Measurements from ENCODE around the gene CARM1. TPM values are rescaled to one million over a fixed set of nuclear protein-coding genes. Genes with fewer than 3 reads are reported as not detected.

CARM1 gene
- total RNA-seq, 1 donor from 2014 or later = 86.0 TPM

GRCh38 chr19:10968527-10969135 is 97.3 kb downstream of the CARM1 start:
- no peak overlapping the region for H3K4me3 Mint-ChIP-seq (ENCODE audit: low read depth)

GRCh38 chr19:10971107-10971726 is 99.9 kb downstream of the CARM1 start:
- no peak for DNase-seq (ENCODE audit: low spot score, unreplicated experiment)

More at GRCh38 chr19:10968527-10969135, 97.3 kb downstream of the CARM1 start:
- no peaks in the 10 kb centered on the region for H3K27me3 Mint-ChIP-seq
- peaks cover 10% of the 10 kb centered on the region for H3K36me3 Mint-ChIP-seq (ENCODE audit: insufficient read depth)
- no peak for TF ChIP-seq CTCF (IDR thresholded peaks at IDR 0.05; ENCODE audit: unreplicated experiment)
- peaks cover 29% of the 10 kb centered on the region for H3K4me1 Mint-ChIP-seq (ENCODE audit: low read depth)
- peak overlapping the region; percentile 73 for H3K27ac Mint-ChIP-seq
- H3K9me3 Mint-ChIP-seq (ENCODE audit: low read depth) = no peaks in the 10 kb centered on the region
- no peak for DNase-seq (ENCODE audit: low spot score, unreplicated experiment)

More at GRCh38 chr19:10971107-10971726, 99.9 kb downstream of the CARM1 start:
- Mint-ChIP-seq H3K4me3 (ENCODE audit: low read depth) (no peak overlapping the region), H3K27ac (peak overlapping the region; percentile 49), H3K36me3 (ENCODE audit: insufficient read depth) (peaks cover 13% of the 10 kb centered on the region), H3K27me3 (no peaks in the 10 kb centered on the region), H3K9me3 (ENCODE audit: low read depth) (no peaks in the 10 kb centered on the region), H3K4me1 (ENCODE audit: low read depth) (peaks cover 28% of the 10 kb centered on the region)
- TF ChIP-seq CTCF (IDR thresholded peaks at IDR 0.05; ENCODE audit: unreplicated experiment) = no peak

Small RNA genes within 50 kb of the gene (microRNA-seq; reads per million reads assigned to microRNA genes)
- 1.8 reads per million for gene MIR6793 (ENCODE audit: borderline number of aligned reads, unreplicated experiment)

Other genes starting within 250 kb of the CARM1 start
- 159 and 164 TPM in 2 replicates for gene SLC44A2, start 246.0 kb upstream of the CARM1 start, total RNA-seq
- 761 and 784 TPM in 2 replicates for gene ILF3, start 217.2 kb upstream of the CARM1 start, total RNA-seq
- gene QTRT1, start 170.1 kb upstream of the CARM1 start, total RNA-seq = 53.9 and 59.3 TPM in 2 replicates
- 124 and 127 TPM in 2 replicates for gene DNM2, start 153.5 kb upstream of the CARM1 start, total RNA-seq
- 32.6 and 39.3 TPM in 2 replicates for gene TMED1, start 35.3 kb upstream of the CARM1 start, total RNA-seq
- 0.31 and 0.33 TPM in 2 replicates for gene C19orf38, start 23.1 kb upstream of the CARM1 start, total RNA-seq
- gene YIPF2, start 57.1 kb downstream of the CARM1 start, total RNA-seq = 49.1 and 53.3 TPM in 2 replicates
- gene TIMM29, start 57.3 kb downstream of the CARM1 start, total RNA-seq = 25.6 and 29.4 TPM in 2 replicates
- gene SMARCA4, start 89.5 kb downstream of the CARM1 start, total RNA-seq = 327 and 334 TPM in 2 replicates
- gene LDLR, start 217.9 kb downstream of the CARM1 start, total RNA-seq = 67.3 and 73.2 TPM in 2 replicates

Measured in progenitor cell of endocrine pancreas (in vitro differentiated cells).